GM21390 (cell line): ENCODE data around the gene TUBA4B.
"Not testable (repeated sequence)": the region's sequence is repeated elsewhere in the genome, so short reads cannot be mapped to it uniquely, and the experiment has no call there.

Experiments
- ATAC-seq: cut with Tn5 transposase; IDR thresholded peaks from one replicate; pipeline ENCODE4 v1.9.1; 2021; ENCODE audit not compliant: unreplicated experiment

Gene TUBA4B

GRCh38 chr2:219309278-219309677 is 56.2 kb downstream of the TUBA4B start, which contains the start of gene PTPRN:
Gene PTPRN (minus strand): TSS chr2:219309401. CDS start chr2:219309332, 69 bp downstream.
- no peak for ATAC-seq

GRCh38 chr2:219312683-219313263 is 59.7 kb downstream of the TUBA4B start:
- ATAC-seq: not testable (repeated sequence)

- ATAC-seq: no peak
Measured at GRCh38 chr2:219314804-219315468, 61.9 kb downstream of the TUBA4B start.
